ENCODE results near the gene TADA2B.
"Not testable (repeated sequence)": the region's sequence is repeated elsewhere in the genome, so short reads cannot be mapped to it uniquely, and the experiment has no call there.

The TADA2B gene

DNA sequence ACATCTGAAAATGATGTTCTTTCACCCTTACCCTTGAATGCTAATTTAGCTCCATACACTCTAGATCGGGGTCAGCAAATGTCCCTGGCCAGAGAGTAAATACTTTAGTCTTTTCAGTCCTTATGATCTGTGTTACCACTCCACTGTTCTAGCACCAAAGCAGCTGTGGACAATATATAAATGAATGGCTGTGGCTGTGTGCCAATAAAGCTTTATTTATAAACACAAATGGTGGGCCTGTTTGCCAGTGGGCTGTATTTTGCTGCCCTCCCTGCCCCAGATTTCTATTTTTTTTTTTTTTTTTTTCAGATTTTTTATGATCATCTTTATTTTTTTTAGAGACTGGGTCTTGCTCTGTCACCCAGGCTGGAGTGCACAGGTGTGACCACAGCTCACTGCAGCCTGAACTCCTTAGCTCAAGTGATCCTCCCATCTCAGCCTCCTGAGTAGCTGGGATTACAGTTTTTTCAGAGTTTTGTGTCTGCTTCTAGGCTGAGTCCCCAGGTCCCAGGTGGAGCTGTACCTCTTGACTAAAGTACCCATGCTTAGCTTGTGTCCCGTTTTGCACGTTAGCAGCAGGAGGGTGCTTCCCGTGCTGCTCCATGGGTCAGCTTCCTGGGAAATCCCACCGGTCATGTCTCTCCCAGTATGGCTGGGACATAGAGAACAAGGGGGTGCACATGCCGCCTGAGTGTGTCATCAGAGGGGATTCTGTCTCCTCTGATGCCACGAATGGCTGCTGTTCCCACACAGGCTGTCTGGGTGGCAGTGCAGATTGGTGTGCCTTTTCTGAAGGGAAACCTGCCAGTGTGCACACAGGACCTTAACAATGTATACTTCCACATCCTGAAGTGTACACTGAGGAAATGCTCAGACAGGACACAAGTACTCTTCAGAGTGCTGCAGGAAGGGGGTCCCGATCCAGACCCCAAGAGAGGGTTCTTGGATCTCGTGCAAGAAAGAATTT lies 40.7 kb downstream of the TADA2B start:
- DNase-seq, result no peak

DNA sequence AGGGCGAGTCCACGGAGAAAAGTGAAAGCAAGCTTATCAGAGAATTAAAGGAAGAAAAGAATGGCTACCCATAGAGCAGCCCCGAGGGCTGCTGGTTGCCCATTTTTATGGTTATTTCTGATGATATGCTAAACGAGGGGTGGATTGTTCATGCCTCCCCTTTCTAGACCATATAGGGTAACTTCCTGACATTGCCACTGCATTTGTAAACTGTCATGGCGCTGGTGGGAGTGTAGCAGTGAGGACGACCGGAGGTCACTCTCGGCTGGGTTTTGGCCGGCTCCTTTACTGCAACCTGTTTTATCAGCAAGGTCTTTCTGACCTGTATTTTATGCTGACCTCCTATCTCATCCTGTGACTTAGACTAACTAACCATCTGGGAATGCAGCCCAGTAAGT lies 41.4 kb downstream of the TADA2B start:
- not testable (repeated sequence) for DNase-seq

DNA sequence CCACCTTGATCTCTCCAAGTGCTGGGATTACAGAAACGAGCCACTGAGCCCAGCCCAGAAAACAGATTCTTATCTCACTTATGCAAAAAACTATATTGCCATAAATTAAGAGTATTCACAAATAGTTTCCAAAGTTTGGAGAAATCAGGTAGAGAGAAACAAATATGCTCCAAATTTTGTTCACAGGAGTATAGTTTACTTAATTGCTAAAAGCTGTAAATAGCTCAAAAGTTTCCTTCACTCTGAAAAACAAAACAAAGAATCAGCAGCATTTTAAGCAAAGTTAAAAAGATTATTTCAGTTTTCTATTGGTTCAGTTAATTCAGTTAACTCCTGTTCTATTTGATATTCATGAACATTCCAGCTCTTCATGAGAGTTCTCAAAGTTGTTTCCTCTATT lies 43.2 kb downstream of the TADA2B start:
- DNase-seq, result no peak

DNA sequence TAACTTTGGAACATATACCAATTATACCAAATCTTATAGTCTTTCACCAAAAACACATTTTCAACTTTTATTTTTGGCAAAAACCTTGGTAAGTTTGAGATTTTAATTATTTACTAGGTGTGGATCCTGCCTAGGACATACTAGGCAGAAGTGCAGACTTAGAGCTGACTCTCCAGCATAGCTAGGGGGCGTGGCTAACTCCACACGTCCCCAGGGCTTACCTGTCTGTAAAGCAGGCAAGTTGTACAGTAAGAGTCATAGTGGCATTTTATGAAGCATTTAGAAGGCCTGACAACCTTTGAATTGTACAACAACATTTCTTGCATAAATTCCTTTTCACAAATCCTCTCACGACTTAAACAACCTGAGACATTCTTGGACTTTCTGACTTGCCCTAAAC lies 43.9 kb downstream of the TADA2B start:
- DNase-seq, result no peak

DNA sequence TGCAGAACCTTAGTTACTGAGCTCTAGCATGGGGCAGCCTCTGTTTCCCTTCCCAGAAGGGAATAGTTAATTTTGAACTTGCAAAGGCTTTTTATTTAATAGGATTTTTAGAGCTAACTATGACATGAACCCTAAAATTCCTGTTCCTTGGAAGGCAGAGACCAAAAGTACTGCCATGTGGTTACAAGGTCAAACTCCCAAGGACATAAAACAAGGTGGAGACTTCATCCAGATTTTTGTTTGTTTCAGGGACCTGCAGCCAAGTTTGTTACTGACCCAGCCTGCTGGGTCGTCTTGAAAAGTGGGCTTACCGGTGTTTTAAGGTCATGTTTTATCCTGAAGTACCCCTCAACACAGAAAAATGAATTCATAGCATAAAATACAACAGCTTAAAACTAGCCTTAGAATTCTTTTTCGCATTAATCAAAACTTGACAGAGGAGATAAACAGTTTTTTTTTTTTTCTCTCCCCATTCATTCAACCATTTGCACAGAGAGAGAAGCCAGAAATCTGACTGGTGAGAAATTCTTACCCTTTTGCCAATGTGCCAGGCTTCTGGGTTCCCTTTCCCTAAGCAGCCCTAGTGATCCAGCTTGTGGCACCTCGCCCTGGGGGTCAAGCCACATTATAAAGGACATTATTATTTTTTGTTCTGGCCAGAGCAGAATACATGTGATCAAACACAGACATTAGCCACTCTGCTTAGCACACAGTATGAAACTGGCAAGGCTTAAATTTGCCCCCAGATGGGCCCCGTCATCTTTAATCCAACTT lies 46.2 kb downstream of the TADA2B start:
- DNase-seq, result no peak

DNA sequence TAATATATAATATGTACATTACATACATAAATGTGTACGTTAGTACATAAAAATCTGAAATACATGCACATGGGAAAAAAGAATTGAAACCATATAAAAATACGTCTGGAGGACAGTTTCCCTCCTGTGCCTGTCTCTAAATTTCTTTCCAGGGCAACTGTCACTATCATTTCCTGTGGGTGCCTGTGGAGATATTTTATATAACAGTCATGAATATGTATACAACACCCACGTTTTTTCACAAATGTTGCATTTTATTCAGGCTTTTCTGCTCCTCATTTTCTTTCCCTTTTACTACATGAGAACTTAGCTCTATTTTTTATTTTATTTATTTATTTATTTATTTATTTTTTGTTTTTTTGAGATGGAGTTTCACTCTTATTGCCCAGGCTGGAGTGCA lies 48.9 kb downstream of the TADA2B start:
- DNase-seq, result no peak

DNA sequence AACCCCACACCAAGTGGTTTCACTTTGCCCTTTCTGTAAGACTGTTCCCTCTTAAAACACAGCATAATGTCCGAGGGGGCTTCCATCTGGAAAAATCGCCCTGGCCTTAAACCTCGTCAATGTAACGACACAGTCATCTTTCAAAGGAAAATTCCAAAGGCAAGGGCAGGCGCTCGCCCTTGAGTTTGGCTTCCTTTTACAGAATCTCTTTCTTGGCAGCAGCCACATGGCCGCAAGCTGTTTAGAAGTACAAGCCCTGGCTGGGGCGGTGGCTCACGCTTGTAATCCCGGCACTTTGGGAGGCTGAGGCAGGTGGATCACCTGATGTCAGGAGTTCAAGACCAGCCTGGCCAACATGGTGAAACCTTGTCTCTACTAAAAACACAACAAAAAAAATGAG lies 51.7 kb downstream of the TADA2B start:
- no peak for DNase-seq

DNA sequence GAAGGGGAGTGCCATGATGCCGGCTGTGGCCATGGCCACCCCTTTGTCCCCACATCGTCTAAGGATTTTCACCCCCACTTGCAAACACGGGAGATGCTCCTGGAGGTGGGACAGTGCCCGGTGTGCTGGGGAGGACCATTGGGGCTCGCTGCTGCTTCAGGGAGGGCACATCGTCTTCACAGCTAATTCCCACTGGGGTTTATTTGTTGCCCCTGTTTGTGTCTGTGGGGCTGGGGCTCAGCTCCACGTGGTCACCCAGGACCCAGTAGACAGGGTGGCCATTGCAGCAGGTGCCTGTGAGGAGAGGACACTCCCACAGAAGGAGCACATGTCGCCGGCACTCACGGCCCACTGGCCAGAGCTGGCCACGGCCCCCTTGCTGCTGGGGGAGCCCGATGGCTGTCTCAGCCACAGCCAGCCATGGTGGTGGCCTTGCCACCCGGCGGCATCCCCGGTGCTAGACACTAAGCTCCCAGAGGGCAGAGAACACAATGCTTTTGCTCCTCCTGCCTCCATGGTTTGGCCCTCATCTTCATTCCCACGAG lies 52.5 kb downstream of the TADA2B start:
- DNase-seq, result no peak

DNA sequence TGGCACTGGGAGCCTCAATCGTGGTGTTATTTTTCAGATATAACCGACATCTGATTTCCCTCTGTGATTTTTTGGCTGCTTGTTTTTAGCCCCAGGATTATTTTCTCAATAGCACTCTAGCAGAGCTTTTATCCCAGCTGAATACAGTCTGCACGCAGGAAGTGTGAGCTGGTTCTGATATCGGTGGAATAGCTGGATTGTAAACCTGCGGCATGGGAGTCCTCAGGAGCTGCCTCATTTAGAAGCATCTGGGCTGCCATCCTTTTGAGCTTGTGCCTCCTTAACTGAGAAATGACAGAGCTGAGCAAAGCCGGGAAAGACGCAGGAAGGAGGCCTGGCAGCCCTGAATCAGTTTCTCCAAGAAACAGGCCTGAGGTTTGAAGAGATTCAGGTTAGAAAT lies 53.1 kb downstream of the TADA2B start:
- DNase-seq, result no peak

DNA sequence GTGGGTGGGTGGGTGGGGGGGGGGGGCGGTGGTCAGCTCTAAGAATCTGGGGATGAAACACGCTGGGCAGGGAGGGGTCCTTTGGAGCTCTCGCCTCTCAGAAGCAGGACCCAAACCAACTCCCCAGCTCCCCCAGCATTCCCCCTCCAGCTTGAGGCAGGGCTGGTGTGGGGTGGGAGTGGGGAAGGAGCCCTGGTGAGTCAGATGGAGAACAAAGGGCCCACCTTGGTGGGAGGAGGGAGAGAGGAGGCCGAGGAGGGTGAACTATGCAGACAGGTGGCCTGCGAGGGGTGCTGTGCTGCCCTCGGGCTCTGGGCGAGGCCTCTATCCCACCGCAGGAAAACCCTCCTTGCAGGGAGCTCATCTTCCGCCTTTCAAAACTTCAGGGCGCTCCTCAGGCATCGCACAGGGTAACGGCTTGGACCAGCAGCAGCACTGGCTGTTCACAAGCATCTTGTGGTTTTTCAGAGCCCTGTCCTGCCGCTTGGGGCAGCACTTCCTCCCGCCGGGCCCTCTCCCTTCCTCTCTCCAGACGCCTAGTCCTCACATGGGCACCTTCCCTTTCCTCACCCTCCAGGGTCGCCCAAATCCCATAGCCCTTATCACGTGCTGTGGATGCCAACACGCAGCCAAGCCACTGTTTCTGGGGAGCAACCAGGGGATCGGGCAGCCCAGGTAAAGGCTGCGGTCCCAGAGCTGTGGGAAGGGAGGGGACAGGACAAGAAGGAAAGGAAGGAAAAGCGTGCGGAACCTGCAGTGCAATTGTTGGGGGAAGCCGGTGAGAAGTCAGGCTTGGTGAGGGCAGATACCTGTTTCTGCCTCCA lies 58.7 kb downstream of the TADA2B start:
- peak; percentile 69 for DNase-seq

DNA sequence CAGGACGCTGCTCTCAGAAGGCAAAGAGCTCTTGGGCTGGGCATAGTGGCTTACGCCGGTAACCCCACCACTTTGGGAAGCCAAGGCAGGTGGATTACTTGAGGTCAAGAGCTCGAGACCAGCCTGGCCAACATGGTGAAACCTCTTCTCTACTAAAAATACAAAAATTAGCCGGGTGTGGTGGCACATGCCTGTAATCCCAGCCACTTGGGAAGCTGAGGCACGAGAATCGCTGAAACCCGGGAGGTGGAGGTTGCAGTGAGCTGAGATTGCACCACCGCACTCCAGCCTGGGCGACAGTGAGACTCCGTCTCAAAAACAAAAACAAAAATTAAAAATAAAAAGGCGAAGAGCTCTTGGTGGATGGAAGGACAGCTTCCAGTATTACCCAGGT lies 59.3 kb downstream of the TADA2B start:
- DNase-seq, result not testable (repeated sequence)

DNA sequence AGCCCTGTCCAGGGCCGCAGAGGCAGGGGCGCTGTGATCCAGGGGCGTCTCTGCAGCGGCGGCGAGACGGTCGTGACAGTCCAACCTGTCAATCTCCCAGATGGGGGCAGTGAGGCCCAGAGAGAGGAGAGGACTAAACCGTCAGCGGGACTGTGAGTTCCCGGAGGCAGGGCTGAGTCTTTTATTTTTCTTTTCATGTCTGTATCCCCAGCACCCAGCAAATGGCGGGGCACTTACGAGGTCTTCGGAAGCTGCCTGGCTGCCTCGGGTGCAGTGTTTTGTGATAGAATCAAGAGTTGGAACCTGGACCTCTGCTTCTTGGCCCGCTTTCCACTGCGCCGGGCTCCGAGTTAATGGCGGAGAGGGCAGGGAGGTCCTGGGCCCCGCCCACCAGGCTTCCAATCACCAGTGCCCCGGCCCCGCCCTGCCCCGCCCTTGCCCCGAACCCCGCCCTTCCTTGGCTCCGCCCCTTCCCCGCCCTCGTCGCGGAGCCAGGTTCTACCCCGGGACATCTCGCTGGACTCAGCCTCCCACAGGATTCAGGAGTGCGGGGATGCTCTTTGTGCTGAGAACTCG lies 59.9 kb downstream of the TADA2B start:
- DNase-seq, result peak; percentile 84

DNA sequence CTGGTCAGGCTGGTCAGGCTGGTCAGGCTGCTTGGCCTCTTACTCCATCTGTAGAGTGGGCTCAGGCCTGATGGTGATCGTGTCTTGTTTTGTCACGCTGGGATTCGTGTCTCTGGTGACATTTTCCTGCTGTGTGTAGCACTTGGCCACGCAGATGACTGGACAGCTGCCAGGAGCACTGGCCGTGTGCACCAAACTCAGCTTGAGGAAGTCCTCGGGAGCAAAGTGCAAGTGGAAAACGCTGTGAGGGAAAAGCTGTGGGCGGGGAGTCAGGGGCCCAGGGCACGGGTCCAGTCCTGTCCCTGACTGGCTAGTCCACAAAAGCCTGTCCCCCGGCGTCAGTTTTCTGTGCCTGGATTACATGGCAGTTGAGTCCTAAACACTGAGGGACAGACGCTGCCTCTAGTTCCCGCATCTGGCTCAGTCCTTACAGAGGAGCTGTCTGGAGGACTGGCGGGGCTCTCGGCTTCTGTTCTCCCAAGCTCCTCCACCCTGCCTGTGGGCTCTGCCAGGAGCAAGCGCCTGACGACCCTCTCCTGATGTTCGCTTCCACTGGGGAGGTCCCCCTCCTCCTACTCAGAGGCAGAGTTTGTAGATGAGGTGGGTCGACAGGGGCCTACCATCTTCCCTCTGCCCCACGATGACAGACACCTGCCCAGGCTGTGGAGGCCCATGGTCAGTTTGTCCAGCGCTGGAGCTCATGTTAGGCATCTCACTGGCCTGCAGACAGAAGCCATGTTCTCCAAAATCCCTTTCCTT lies 60.6 kb downstream of the TADA2B start:
- peak; percentile 18 for DNase-seq

DNA sequence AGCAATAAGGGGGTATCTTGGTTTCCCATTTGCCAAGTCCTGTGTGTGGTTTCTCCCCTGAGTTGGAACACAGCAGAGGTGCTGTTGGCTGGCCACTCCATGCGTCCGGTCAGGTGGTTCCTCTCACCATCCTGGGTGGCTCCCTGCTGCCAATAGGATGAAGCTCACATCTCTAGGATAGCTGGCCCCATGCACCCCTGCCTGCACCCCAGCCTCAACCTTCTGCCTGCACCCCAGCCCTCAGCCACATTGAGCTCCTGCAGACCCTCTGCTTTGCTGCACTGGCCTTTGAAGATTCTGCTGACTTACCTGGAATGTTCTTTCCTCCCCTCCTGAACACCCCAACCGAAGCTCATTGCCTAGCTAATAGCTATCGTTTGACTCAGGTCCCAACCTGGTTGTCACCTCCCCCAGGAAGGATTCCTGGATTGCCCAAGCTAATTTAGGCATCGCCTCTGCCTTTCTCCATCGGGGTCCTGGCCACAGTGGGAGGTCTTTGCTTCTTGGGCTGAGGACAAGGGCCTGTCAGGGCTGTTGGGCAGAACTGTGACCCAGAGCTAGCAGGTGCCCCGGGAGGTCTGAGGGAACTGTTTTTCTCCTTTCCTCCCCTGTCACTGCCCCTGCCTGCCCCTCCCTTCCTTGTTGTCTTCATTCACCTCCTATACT lies 61.3 kb downstream of the TADA2B start:
- no peak for DNase-seq

DNA sequence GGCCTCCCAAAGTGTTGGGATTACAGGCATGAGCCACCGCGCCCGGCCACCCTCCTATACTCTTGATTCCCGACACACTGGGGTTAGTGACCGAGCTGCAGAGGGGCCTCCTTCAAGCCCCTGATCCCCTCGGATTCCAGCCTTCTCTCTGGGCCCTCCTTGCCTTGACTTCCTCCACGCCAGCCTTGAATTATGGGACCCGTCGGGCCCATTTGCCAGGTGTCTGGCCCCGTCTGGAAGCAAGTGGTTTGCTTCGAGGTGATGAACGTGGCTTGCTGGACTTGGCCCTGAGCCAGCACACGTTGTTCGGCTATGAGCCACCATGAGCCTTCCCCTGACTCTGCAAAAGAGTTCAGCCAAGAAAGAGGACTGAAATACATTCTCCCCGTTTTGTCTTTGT lies 62.1 kb downstream of the TADA2B start:
- DNase-seq, result peak; percentile 26

DNA sequence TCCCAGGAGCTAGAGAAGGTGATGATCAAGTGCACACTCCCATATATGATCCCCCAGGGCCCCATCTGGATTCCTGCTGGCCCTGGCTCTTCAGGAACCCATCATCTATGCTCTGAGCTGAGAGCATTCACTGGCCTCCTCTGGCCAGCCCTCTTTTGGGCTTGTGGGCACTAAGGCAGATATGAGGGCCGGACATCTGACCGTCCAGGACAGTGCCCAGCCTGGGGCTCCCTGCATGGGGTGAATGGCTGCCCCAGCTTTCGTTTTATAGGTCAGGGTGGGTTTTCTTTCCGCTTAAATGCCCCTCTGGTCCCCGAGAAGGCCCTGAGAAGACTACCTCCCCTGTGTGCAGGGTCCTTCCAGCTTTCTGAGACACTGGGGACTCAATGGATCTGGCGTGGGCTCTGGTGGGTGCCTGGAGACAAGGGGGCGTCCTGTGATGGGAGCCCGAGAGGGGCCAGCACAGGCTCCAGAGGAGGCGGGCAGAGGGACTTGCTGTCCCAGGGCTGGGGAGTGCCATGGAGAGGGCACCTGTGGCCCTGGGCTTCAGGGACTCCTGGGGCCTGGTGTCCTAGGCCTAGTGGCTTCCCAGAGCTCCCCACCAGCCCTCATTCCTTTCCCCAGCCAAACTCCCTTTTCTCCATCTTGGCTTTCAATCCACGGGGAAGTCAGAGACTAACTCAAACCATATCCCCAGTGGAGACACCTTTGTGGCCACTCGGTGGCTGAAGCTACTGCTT lies 64.2 kb downstream of the TADA2B start:
- no peak for DNase-seq

All from RPMI8226 (cell line).